GM23338 (cell line): ENCODE measurements around the gene GLRX.

Experiments
- EZH2 ChIP-seq: fragments of 200-600 bp; sonication (generic); IDR thresholded peaks from one replicate; pipeline ENCODE4 v1.8.0; 2017; ENCODE audit warnings: antibody characterized with exemption, mild to moderate bottlenecking, low read depth; ENCODE audit not compliant: unreplicated experiment
- EZH2phosphoT487 ChIP-seq: fragments of 200-600 bp; sonication (generic); IDR thresholded peaks from one replicate; pipeline ENCODE4 v1.8.1; 2018; ENCODE audit warnings: antibody characterized with exemption; ENCODE audit not compliant: unreplicated experiment
- POLR2AphosphoS5 ChIP-seq: IDR thresholded peaks from 2 replicates; pipeline ENCODE4 v1.6.1; 2016; ENCODE audit warnings: antibody characterized with exemption, low read depth
- TF ChIP-seq, protein P1 (sequence below), 2 experiments: fragments of 200-600 bp in 1 of 2; sonication (generic) in 1 of 2; conservative IDR thresholded peaks; 2 replicates each; pipeline versions ENCODE4 v1.5.1 to v1.6.1; 2016 to 2017; ENCODE audit warnings: antibody characterized with exemption in 2 of 2, low read depth in 2 of 2, mild to moderate bottlenecking in 2 of 2, moderate library complexity in 1 of 2
- TF ChIP-seq, protein P2 (sequence below): IDR thresholded peaks from one replicate; pipeline ENCODE4 v1.6.1; 2018; ENCODE audit warnings: antibody characterized with exemption; ENCODE audit not compliant: unreplicated experiment

- TF ChIP-seq, protein P1, sequence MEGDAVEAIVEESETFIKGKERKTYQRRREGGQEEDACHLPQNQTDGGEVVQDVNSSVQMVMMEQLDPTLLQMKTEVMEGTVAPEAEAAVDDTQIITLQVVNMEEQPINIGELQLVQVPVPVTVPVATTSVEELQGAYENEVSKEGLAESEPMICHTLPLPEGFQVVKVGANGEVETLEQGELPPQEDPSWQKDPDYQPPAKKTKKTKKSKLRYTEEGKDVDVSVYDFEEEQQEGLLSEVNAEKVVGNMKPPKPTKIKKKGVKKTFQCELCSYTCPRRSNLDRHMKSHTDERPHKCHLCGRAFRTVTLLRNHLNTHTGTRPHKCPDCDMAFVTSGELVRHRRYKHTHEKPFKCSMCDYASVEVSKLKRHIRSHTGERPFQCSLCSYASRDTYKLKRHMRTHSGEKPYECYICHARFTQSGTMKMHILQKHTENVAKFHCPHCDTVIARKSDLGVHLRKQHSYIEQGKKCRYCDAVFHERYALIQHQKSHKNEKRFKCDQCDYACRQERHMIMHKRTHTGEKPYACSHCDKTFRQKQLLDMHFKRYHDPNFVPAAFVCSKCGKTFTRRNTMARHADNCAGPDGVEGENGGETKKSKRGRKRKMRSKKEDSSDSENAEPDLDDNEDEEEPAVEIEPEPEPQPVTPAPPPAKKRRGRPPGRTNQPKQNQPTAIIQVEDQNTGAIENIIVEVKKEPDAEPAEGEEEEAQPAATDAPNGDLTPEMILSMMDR (conservative IDR thresholded peaks at IDR 0.05; ENCODE audit: low read depth in 2 of 2): no peak
- no peak for TF ChIP-seq EZH2
- TF ChIP-seq, protein P2, sequence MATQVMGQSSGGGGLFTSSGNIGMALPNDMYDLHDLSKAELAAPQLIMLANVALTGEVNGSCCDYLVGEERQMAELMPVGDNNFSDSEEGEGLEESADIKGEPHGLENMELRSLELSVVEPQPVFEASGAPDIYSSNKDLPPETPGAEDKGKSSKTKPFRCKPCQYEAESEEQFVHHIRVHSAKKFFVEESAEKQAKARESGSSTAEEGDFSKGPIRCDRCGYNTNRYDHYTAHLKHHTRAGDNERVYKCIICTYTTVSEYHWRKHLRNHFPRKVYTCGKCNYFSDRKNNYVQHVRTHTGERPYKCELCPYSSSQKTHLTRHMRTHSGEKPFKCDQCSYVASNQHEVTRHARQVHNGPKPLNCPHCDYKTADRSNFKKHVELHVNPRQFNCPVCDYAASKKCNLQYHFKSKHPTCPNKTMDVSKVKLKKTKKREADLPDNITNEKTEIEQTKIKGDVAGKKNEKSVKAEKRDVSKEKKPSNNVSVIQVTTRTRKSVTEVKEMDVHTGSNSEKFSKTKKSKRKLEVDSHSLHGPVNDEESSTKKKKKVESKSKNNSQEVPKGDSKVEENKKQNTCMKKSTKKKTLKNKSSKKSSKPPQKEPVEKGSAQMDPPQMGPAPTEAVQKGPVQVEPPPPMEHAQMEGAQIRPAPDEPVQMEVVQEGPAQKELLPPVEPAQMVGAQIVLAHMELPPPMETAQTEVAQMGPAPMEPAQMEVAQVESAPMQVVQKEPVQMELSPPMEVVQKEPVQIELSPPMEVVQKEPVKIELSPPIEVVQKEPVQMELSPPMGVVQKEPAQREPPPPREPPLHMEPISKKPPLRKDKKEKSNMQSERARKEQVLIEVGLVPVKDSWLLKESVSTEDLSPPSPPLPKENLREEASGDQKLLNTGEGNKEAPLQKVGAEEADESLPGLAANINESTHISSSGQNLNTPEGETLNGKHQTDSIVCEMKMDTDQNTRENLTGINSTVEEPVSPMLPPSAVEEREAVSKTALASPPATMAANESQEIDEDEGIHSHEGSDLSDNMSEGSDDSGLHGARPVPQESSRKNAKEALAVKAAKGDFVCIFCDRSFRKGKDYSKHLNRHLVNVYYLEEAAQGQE: no peak
- no peak for TF ChIP-seq EZH2phosphoT487
- TF ChIP-seq POLR2AphosphoS5: no peak
Measured at GRCh38 chr5:95862671-95863382, 40.3 kb upstream of the GLRX start.
